T-cell (primary cell): Measurements from ENCODE around the gene PRKAR1B. TPM values are rescaled to one million over a fixed set of nuclear protein-coding genes. Genes with fewer than 3 reads are reported as not detected.

Source experiments
- ATAC-seq, 4 experiments: fragments of 200-7000 bp in 3 of 4; fragments of 150-1000 bp in 1 of 4; cut with Tn5 transposase; replicated peaks in 1 of 4; 1 replicate in 3 of 4; 2 replicates in 1 of 4; pipeline ENCODE4 v1.10.0; 2021; ENCODE audit warnings: moderate library complexity in 3 of 4, mild to moderate bottlenecking in 2 of 4, moderate number of reproducible peaks in 1 of 4
- CTCF ChIA-PET, 2 donors: fragments of 300-600 bp; sonication (Branson Sonifier 250); formaldehyde crosslinking; loops; one replicate each; lab custom pipeline; 2022; ENCODE audit warnings: antibody characterized with exemption in 2 of 2; lab: Charles Lee
- POLR2A ChIA-PET, 2 donors: fragments of 300-600 bp; sonication (Branson Sonifier 250); formaldehyde crosslinking; loops; one replicate each; lab custom pipeline; 2022; ENCODE audit warnings: antibody characterized with exemption in 2 of 2; lab: Charles Lee
- DNase-seq, 35 experiments: peaks; one replicate each; pipeline versions ENCODE4 v3.0.0 to v3.0.0-alpha.2; 2013 to 2023
- H3K27ac ChIP-seq: one replicate; pipeline ENCODE4 v1.5.1; 2013; ENCODE audit warnings: low read length
- H3K27me3 ChIP-seq, 2 experiments: replicated peaks in 1 of 2; 1 replicate in 1 of 2; 2 replicates in 1 of 2; pipeline versions ENCODE4 v1.6.1 to v1.7.0; 2013; ENCODE audit warnings: low read length in 1 of 2, mixed read lengths in 1 of 2; ENCODE audit not compliant: control insufficient read depth in 2 of 2, insufficient read depth in 2 of 2; ENCODE audit errors: extremely low read depth in 1 of 2
- H3K36me3 ChIP-seq, 2 donors: 1 replicate in 1 of 2; 2 replicates in 1 of 2; pipeline versions ENCODE4 v1.6.1 to v1.7.0; 2013; ENCODE audit warnings: low read length in 1 of 2; ENCODE audit not compliant: control insufficient read depth in 2 of 2, insufficient read depth in 1 of 2; ENCODE audit errors: extremely low read depth in 1 of 2
- H3K4me1 ChIP-seq, 2 experiments: 1 replicate in 1 of 2; 2 replicates in 1 of 2; pipeline versions ENCODE4 v1.6.1 to v1.7.0; 2013; ENCODE audit warnings: low read length in 2 of 2, mixed read lengths in 1 of 2; ENCODE audit not compliant: insufficient read depth in 2 of 2, control insufficient read depth in 1 of 2; ENCODE audit errors: extremely low read depth in 1 of 2
- H3K4me3 ChIP-seq, 2 donors: 1 replicate in 1 of 2; 2 replicates in 1 of 2; pipeline versions ENCODE4 v1.5.1 to v1.7.0; 2013; ENCODE audit warnings: mild to moderate bottlenecking in 2 of 2, low read length in 1 of 2, moderate library complexity in 1 of 2; ENCODE audit not compliant: control insufficient read depth in 1 of 2; ENCODE audit errors: extremely low read depth in 1 of 2
- H3K9me3 ChIP-seq: 2 replicates; pipeline ENCODE4 v1.7.0; 2013
- H3K27ac Mint-ChIP-seq, 2 donors: one replicate each; pipeline ENCODE4 v1.8.0; 2020 to 2021; ENCODE audit warnings: mild to moderate bottlenecking in 2 of 2, mixed read lengths in 2 of 2
- H3K27me3 Mint-ChIP-seq, 2 donors: one replicate each; pipeline ENCODE4 v1.8.0; 2021 to 2022; ENCODE audit warnings: mixed read lengths in 2 of 2
- H3K36me3 Mint-ChIP-seq: one replicate; pipeline ENCODE4 v1.8.0; 2021; ENCODE audit warnings: mixed read lengths
- H3K4me1 Mint-ChIP-seq, 3 donors: one replicate each; pipeline ENCODE4 v1.8.0; 2020 to 2022; ENCODE audit warnings: mixed read lengths in 3 of 3, mild to moderate bottlenecking in 1 of 3
- H3K4me3 Mint-ChIP-seq, 3 donors: one replicate each; pipeline ENCODE4 v1.8.0; 2020 to 2022; ENCODE audit warnings: mild to moderate bottlenecking in 3 of 3, mixed read lengths in 3 of 3, moderate library complexity in 3 of 3
- H3K9me3 Mint-ChIP-seq, 3 donors: one replicate each; pipeline ENCODE4 v1.8.0; 2020 to 2022; ENCODE audit warnings: mixed read lengths in 3 of 3
- WGBS: methylation state at CpG from one replicate; pipeline ENCODE4 v1.1.5; 2013; ENCODE audit warnings: missing lambda C conversion rate; ENCODE audit not compliant: insufficient coverage; 5-methylcytosine and 5-hydroxymethylcytosine counted together
- total RNA-seq, 35 experiments: library from RNA in 6 of 35; stranded (reverse) in 6 of 35; fragments of 120-200 nt in 1 of 35; gene quantifications; one replicate each; pipeline versions ENCODE4 v1.2.1 to v1.2.4 and lab custom pipeline; 2013 to 2026

Gene PRKAR1B
- total RNA-seq, 5 donors from 2014 or later (not counting 1 experiment from before 2014, with no cell fraction given), result 20.7 to 35.4 (median 24.4) TPM

GRCh38 chr7:515628-516027, 211.5 kb downstream of the PRKAR1B start:
- Histone ChIP-seq H3K4me1 (peaks cover 5 to 29% of the 10 kb centered on the region in 2 experiments), H3K27ac (no peak overlapping the region), H3K9me3 (no peaks in the 10 kb centered on the region), H3K27me3 (peaks cover 0 to 66% of the 10 kb centered on the region in 2 experiments), H3K36me3 (no peaks in the 10 kb centered on the region), H3K4me3 (no peak overlapping the region)
- H3K9me3 Mint-ChIP-seq, result no peaks in the 10 kb centered on the region
- DNase-seq, result no peak
- peaks cover 11 to 39% of the 10 kb centered on the region in 2 donors for H3K27me3 Mint-ChIP-seq
- ATAC-seq, result no peak
- H3K27ac Mint-ChIP-seq, result no peak overlapping the region
- H3K4me1 Mint-ChIP-seq, result peaks cover 6 to 15% (median 12%) of the 10 kb centered on the region in 3 donors
- H3K4me3 Mint-ChIP-seq, result no peak overlapping the region
- CTCF ChIA-PET, result no interaction called here
- no peaks in the 10 kb centered on the region for H3K36me3 Mint-ChIP-seq
- 87% methylated on average over 5 of the region's 10 CpGs for WGBS
- POLR2A ChIA-PET, result no interaction called here

GRCh38 chr7:514651-515598, 212.2 kb downstream of the PRKAR1B start:
- CTCF ChIA-PET, result no interaction called here
- Mint-ChIP-seq H3K36me3 (no peaks in the 10 kb centered on the region), H3K27ac (no peak overlapping the region), H3K9me3 (no peaks in the 10 kb centered on the region), H3K27me3 (peaks cover 11 to 39% of the 10 kb centered on the region in 2 donors), H3K4me3 (no peak overlapping the region), H3K4me1 (peaks cover 6 to 15% (median 12%) of the 10 kb centered on the region in 3 donors)
- Histone ChIP-seq H3K27me3 (peaks cover 0 to 60% of the 10 kb centered on the region in 2 experiments), H3K4me3 (no peak overlapping the region), H3K4me1 (peaks cover 3 to 24% of the 10 kb centered on the region in 2 experiments), H3K27ac (no peak overlapping the region), H3K36me3 (no peaks in the 10 kb centered on the region), H3K9me3 (no peaks in the 10 kb centered on the region)
- POLR2A ChIA-PET, result no interaction called here
- ATAC-seq (no peak), DNase-seq (no peak)
- 86% methylated on average over 17 of the region's 25 CpGs for WGBS

GRCh38 chr7:514242-514641, 212.8 kb downstream of the PRKAR1B start:
- peaks cover 0 to 60% of the 10 kb centered on the region in 2 experiments for H3K27me3 ChIP-seq
- POLR2A ChIA-PET, result no interaction called here
- H3K4me3 Mint-ChIP-seq, result no peak overlapping the region
- ATAC-seq, result no peak
- H3K27ac ChIP-seq, result no peak overlapping the region
- no peaks in the 10 kb centered on the region for H3K9me3 Mint-ChIP-seq
- CTCF ChIA-PET, result no interaction called here
- peaks cover 11 to 39% of the 10 kb centered on the region in 2 donors for H3K27me3 Mint-ChIP-seq
- H3K4me3 ChIP-seq, result no peak overlapping the region
- no peaks in the 10 kb centered on the region for H3K36me3 Mint-ChIP-seq
- no peak overlapping the region for H3K27ac Mint-ChIP-seq
- no peaks in the 10 kb centered on the region for H3K36me3 ChIP-seq
- no peak for DNase-seq
- WGBS, result 89% methylated on average over 8 of the region's 10 CpGs
- H3K4me1 Mint-ChIP-seq, result peaks cover 6 to 15% (median 12%) of the 10 kb centered on the region in 3 donors
- no peaks in the 10 kb centered on the region for H3K9me3 ChIP-seq
- H3K4me1 ChIP-seq, result peaks cover 3 to 24% of the 10 kb centered on the region in 2 experiments

GRCh38 chr7:513521-514166, 213.4 kb downstream of the PRKAR1B start:
- WGBS, result 62% methylated on average over 14 of the region's 20 CpGs
- Histone ChIP-seq H3K9me3 (no peaks in the 10 kb centered on the region), H3K27ac (no peak overlapping the region), H3K4me3 (no peak overlapping the region), H3K4me1 (peaks cover 3 to 23% of the 10 kb centered on the region in 2 experiments), H3K36me3 (peaks cover 0 to 2% of the 10 kb centered on the region in 2 donors), H3K27me3 (peaks cover 0 to 56% of the 10 kb centered on the region in 2 experiments)
- peaks cover 6 to 14% (median 12%) of the 10 kb centered on the region in 3 donors for H3K4me1 Mint-ChIP-seq
- ChIA-PET CTCF (no interaction called here), POLR2A (interaction anchor here in 1 of 2 donors (0.6 kb wide), 1 partner anchor 61 kb away, joined by 5 read pairs; no protein-coding TSS in a partner anchor)
- DNase-seq (no peak), ATAC-seq (no peak)
- no peak overlapping the region for H3K27ac Mint-ChIP-seq
- H3K9me3 Mint-ChIP-seq, result no peaks in the 10 kb centered on the region
- no peaks in the 10 kb centered on the region for H3K36me3 Mint-ChIP-seq
- no peak overlapping the region for H3K4me3 Mint-ChIP-seq
- H3K27me3 Mint-ChIP-seq, result peaks cover 11 to 38% of the 10 kb centered on the region in 2 donors

GRCh38 chr7:512541-513311, 214.4 kb downstream of the PRKAR1B start:
- Mint-ChIP-seq H3K4me3 (no peak overlapping the region), H3K27me3 (peaks cover 8 to 31% of the 10 kb centered on the region in 2 donors), H3K9me3 (no peaks in the 10 kb centered on the region), H3K36me3 (no peaks in the 10 kb centered on the region), H3K27ac (no peak overlapping the region), H3K4me1 (peaks cover 1 to 8% (median 6%) of the 10 kb centered on the region in 3 donors)
- no peak overlapping the region for H3K27ac ChIP-seq
- ChIA-PET CTCF (interaction anchor here in 1 of 2 donors (0.6 kb wide), 1 partner anchor 28 kb away, joined by 7 read pairs; no protein-coding TSS in a partner anchor), POLR2A (no interaction called here)
- no peaks in the 10 kb centered on the region for H3K9me3 ChIP-seq
- ATAC-seq, result no peak
- no peak for DNase-seq
- 88% methylated on average over 25 of the region's 32 CpGs for WGBS
- H3K4me1 ChIP-seq, result peaks cover 1 to 14% of the 10 kb centered on the region in 2 experiments
- H3K4me3 ChIP-seq, result no peak overlapping the region
- H3K36me3 ChIP-seq, result peaks cover 0 to 2% of the 10 kb centered on the region in 2 donors
- peaks cover 0 to 50% of the 10 kb centered on the region in 2 experiments for H3K27me3 ChIP-seq
